HL-60 (cell line): ENCODE data around the gene TMEM231.

Source experiments
- GABPA ChIP-seq: IDR thresholded peaks from 2 replicates; pipeline ENCODE4 v1.6.1; 2012; ENCODE audit warnings: low read depth
- POLR2AphosphoS5 ChIP-seq: IDR thresholded peaks from 2 replicates; pipeline ENCODE4 v1.6.1; 2012; ENCODE audit warnings: low read depth
- SPI1 ChIP-seq: IDR thresholded peaks from 2 replicates; pipeline ENCODE4 v1.6.1; 2012; ENCODE audit warnings: low read depth, mild to moderate bottlenecking, borderline replicate concordance
- TF ChIP-seq, protein P1 (sequence below): IDR thresholded peaks from one replicate; pipeline ENCODE4 v1.5.1; 2011; ENCODE audit warnings: low read length, control low read depth, inconsistent platforms; ENCODE audit not compliant: insufficient read depth
- TF ChIP-seq, protein P2 (sequence below): IDR thresholded peaks from 2 replicates; pipeline ENCODE4 v1.6.1; 2012; ENCODE audit warnings: low read depth; ENCODE audit not compliant: insufficient replicate concordance

DNA sequence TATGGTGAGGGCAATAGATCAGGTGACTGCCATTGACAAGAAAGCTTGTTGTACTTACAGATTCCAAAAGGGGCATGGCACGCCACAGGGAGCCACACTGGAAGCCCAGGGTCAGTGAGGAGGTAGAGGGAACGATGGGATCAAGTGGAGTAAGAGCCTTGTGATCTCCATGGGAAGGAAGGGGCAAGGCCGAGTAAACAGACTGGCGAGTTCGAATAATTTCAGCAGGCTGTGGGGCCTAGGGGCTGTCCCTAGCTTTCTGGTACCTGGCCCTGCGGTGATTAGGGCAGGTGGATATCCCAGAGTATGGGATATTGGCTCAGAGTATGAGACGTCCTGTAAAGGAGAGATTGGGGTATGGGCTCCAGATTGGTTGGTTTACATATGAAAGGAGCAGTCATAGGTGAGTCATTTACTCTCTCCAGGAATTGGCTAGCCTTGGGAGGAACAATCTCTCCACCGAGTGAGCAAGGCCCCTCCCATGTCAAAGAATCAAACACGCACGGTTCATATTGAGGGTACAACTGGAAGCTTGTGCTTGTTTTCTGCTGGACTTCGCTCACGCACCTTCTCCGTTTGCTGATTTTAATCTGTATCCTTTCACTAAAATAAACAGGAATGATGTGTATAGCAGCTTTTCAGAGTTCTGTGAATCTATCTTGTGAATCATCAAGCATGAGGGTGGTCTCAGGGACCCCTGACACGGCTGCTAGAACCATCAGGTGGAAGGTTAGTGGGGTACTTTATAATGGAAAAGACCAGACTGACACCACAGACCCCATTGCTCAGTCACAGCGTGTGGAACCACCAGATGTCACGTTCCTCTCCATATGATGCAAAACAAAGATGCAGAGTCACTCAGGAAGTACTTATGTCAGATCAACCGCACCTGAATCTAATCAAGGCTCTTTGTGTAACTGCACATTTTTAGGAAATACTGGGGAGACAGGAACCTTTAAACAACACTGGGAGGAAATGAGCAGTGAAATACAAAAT, 38.1 kb upstream of the TMEM231 start:
- TF ChIP-seq, protein P1, sequence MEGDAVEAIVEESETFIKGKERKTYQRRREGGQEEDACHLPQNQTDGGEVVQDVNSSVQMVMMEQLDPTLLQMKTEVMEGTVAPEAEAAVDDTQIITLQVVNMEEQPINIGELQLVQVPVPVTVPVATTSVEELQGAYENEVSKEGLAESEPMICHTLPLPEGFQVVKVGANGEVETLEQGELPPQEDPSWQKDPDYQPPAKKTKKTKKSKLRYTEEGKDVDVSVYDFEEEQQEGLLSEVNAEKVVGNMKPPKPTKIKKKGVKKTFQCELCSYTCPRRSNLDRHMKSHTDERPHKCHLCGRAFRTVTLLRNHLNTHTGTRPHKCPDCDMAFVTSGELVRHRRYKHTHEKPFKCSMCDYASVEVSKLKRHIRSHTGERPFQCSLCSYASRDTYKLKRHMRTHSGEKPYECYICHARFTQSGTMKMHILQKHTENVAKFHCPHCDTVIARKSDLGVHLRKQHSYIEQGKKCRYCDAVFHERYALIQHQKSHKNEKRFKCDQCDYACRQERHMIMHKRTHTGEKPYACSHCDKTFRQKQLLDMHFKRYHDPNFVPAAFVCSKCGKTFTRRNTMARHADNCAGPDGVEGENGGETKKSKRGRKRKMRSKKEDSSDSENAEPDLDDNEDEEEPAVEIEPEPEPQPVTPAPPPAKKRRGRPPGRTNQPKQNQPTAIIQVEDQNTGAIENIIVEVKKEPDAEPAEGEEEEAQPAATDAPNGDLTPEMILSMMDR = no peak
- TF ChIP-seq GABPA = no peak
- peak; percentile 23; the same call in 1 of the 2 replicates for TF ChIP-seq SPI1
- TF ChIP-seq, protein P2, sequence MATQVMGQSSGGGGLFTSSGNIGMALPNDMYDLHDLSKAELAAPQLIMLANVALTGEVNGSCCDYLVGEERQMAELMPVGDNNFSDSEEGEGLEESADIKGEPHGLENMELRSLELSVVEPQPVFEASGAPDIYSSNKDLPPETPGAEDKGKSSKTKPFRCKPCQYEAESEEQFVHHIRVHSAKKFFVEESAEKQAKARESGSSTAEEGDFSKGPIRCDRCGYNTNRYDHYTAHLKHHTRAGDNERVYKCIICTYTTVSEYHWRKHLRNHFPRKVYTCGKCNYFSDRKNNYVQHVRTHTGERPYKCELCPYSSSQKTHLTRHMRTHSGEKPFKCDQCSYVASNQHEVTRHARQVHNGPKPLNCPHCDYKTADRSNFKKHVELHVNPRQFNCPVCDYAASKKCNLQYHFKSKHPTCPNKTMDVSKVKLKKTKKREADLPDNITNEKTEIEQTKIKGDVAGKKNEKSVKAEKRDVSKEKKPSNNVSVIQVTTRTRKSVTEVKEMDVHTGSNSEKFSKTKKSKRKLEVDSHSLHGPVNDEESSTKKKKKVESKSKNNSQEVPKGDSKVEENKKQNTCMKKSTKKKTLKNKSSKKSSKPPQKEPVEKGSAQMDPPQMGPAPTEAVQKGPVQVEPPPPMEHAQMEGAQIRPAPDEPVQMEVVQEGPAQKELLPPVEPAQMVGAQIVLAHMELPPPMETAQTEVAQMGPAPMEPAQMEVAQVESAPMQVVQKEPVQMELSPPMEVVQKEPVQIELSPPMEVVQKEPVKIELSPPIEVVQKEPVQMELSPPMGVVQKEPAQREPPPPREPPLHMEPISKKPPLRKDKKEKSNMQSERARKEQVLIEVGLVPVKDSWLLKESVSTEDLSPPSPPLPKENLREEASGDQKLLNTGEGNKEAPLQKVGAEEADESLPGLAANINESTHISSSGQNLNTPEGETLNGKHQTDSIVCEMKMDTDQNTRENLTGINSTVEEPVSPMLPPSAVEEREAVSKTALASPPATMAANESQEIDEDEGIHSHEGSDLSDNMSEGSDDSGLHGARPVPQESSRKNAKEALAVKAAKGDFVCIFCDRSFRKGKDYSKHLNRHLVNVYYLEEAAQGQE = no peak
- peak; percentile 35; the same call in 1 of the 2 replicates for TF ChIP-seq POLR2AphosphoS5
